ENCODE data around the gene LENG9. TPM values are rescaled to one million over a fixed set of nuclear protein-coding genes. Genes with fewer than 3 reads are reported as not detected.

Gene LENG9
- total and polyA plus RNA-seq, 10 donors: 1.7 to 8.3 (median 4.9) TPM

DNA sequence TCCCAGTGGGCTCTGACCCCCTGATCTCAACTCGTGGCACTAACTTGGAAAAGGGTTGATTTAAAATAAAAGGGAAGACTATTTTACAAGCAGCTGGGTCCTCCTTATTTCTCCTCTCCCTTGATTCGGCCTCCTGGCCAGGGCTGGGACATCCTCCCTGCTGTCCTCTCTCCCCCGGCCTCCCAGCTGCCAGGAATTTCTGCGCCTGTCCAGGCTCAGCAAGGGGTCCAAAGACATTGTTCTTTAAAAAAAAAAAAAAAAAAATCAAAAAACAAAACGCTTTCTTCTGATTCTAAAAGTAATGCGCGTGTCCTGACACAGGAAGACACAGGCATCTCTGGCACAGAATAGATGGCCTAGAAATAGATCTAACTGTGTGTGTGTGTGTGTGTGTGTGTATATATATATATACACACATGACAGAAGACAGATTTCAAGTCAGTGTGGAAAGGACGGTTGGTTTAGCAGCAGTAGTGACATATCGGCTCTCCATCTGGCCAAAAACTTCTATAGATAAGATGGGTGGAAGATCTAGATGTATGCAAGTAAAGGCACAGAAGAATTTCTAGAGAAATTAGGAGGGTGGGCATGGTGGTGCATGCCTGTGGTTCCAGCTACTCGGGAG is 26.8 kb downstream of the LENG9 start:
- H3K27ac ChIP-seq: no peak overlapping the region
- peaks cover 0 to 3% (median 0%) of the 10 kb centered on the region in 7 donors for H3K27me3 ChIP-seq (replicated peaks in 1 of 7)
- peaks cover 0 to 38% (median 3%) of the 10 kb centered on the region in 6 donors for H3K36me3 ChIP-seq
- WGBS, 5 donors: 79 to 93% (median 84%) methylated on average over 10 of the region's 10 CpGs
- intact Hi-C loops (cut with DNase I; ENCODE audit: low total_unique reads): no loop called here
- peaks cover 0 to 32% (median 14%) of the 10 kb centered on the region in 6 donors for H3K4me1 ChIP-seq
- no peak for DNase-seq
- no peak for TF ChIP-seq POLR2AphosphoS5 (IDR thresholded peaks at IDR 0.05)
- TF ChIP-seq, protein P1, sequence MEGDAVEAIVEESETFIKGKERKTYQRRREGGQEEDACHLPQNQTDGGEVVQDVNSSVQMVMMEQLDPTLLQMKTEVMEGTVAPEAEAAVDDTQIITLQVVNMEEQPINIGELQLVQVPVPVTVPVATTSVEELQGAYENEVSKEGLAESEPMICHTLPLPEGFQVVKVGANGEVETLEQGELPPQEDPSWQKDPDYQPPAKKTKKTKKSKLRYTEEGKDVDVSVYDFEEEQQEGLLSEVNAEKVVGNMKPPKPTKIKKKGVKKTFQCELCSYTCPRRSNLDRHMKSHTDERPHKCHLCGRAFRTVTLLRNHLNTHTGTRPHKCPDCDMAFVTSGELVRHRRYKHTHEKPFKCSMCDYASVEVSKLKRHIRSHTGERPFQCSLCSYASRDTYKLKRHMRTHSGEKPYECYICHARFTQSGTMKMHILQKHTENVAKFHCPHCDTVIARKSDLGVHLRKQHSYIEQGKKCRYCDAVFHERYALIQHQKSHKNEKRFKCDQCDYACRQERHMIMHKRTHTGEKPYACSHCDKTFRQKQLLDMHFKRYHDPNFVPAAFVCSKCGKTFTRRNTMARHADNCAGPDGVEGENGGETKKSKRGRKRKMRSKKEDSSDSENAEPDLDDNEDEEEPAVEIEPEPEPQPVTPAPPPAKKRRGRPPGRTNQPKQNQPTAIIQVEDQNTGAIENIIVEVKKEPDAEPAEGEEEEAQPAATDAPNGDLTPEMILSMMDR (IDR thresholded peaks at IDR 0.05 in 8 of 11, conservative IDR thresholded peaks at IDR 0.05 in 3 of 11): no peak
- no peak for TF ChIP-seq POLR2A (IDR thresholded peaks at IDR 0.05)
- H3K4me3 ChIP-seq: no peak overlapping the region
- no peaks in the 10 kb centered on the region for H3K9me3 ChIP-seq

DNA sequence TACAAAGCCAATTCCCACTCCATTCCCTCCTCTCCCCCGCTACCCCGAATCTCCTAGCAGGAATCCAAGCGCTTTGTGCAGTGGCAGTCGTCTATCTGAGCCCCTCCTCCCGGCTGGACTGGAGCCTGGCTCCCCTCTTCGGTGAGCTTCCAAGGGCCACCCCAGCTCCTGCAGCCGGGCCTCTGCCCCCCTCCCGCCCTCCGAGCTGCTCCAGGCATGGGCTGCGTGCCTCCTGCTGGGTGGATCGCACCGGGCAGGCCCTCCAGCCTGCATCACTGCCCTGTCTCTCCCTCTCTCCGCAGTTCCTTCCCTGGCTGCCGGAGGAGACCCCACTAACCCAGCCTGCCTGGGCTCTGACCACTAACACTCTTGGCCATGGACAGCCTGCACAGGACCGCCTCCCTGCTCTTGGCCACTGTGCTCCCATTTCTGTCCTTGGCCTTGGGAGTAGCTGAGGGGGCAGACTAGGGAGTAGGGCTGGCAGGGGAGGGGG is 27.5 kb downstream of the LENG9 start:
- Histone ChIP-seq H3K27me3 (replicated peaks in 1 of 7) (peaks cover 0 to 10% (median 0%) of the 10 kb centered on the region in 7 donors), H3K4me3 (no peak overlapping the region), H3K4me1 (peaks cover 0 to 34% (median 17%) of the 10 kb centered on the region in 6 donors), H3K9me3 (no peaks in the 10 kb centered on the region), H3K27ac (no peak overlapping the region), H3K36me3 (peaks cover 0 to 33% (median 3%) of the 10 kb centered on the region in 6 donors)
- 67 to 87% (median 79%) methylated on average over 14 to 15 of the region's 15 CpGs for WGBS, 5 donors
- DNase-seq: no peak
- intact Hi-C loops (cut with DNase I; ENCODE audit: low total_unique reads): no loop called here
- TF ChIP-seq POLR2AphosphoS5 (IDR thresholded peaks at IDR 0.05): peak in 2 of 3 donors; percentile 23 to 47
- TF ChIP-seq, protein P1 (IDR thresholded peaks at IDR 0.05 in 8 of 11, conservative IDR thresholded peaks at IDR 0.05 in 3 of 11): no peak
- no peak for TF ChIP-seq POLR2A (IDR thresholded peaks at IDR 0.05)

DNA sequence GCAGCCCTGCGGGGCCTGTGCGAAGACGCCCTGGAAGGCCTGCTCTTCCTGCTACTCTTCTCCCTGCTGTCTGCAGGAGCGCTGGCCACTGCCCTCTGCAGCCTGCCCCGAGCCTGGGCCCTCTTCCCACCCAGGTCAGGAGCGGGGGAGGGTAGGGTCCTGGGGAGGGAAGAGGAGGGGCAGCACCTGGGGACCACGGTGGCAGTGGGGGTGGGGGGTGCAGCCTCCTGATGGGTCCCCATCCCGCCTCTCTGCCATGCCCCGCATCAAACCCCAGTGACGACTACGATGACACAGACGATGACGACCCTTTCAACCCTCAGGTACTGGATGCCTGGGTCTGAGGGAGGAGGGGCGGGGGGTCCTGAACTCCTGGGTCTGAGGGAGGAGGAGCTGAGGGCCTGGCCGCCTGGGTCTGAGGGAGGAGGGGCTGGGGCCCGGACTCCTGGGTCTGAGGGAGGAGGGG is 28.0 kb downstream of the LENG9 start:
- WGBS, 5 donors: 52 to 83% (median 66%) methylated on average over 15 to 16 of the region's 16 CpGs
- no peak for DNase-seq
- Histone ChIP-seq H3K4me3 (no peak overlapping the region), H3K27me3 (replicated peaks in 1 of 7) (peaks cover 0 to 15% (median 0%) of the 10 kb centered on the region in 7 donors), H3K9me3 (no peaks in the 10 kb centered on the region), H3K27ac (no peak overlapping the region), H3K36me3 (peaks cover 0 to 28% (median under 1%) of the 10 kb centered on the region in 6 donors), H3K4me1 (peaks cover 0 to 39% (median 21%) of the 10 kb centered on the region in 6 donors)
- TF ChIP-seq POLR2A (IDR thresholded peaks at IDR 0.05): no peak
- peak in 1 of 3 donors; percentile 37 for TF ChIP-seq POLR2AphosphoS5 (IDR thresholded peaks at IDR 0.05)
- intact Hi-C loops (cut with DNase I; ENCODE audit: low total_unique reads): no loop called here

DNA sequence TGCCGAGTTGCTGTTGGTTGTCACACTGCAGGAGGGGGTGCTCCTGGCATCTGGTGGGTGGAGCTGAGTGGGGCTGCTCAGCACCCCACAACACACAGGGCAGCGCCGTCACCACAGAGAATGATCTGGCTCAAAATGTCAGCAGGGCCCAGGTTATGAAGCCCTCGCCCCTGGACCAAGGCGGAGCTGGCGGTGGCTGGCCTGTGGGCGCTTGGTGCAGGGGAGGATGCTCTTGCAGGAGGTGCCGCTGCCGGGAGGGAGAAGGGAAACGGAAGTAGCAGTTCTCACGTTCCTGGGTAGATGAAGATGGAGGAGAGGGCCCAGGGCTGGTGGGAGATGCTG is 28.7 kb downstream of the LENG9 start:
- Histone ChIP-seq H3K9me3 (no peaks in the 10 kb centered on the region), H3K4me1 (peaks cover 0 to 46% (median 28%) of the 10 kb centered on the region in 6 donors), H3K36me3 (peaks cover 0 to 22% (median 0%) of the 10 kb centered on the region in 6 donors), H3K27ac (no peak overlapping the region), H3K27me3 (replicated peaks in 1 of 7) (peaks cover 0 to 22% (median 5%) of the 10 kb centered on the region in 7 donors), H3K4me3 (no peak overlapping the region)
- intact Hi-C loops (cut with DNase I; ENCODE audit: low total_unique reads): no loop called here
- no peak for DNase-seq
- TF ChIP-seq POLR2AphosphoS5 (IDR thresholded peaks at IDR 0.05): peak in 2 of 3 donors; percentile 4 to 7
- TF ChIP-seq, protein P1 (IDR thresholded peaks at IDR 0.05 in 8 of 11, conservative IDR thresholded peaks at IDR 0.05 in 3 of 11): no peak
- 36 to 68% (median 50%) methylated on average over 8 to 11 of the region's 11 CpGs for WGBS, 5 donors
